ENCODE measurements around the gene NSG1. TPM values are rescaled to one million over a fixed set of nuclear protein-coding genes. Genes with fewer than 3 reads are reported as not detected.

Gene NSG1
- total and polyA plus RNA-seq, 3 donors from 2014 or later = 27.5 to 67.2 (median 30.0) TPM

DNA sequence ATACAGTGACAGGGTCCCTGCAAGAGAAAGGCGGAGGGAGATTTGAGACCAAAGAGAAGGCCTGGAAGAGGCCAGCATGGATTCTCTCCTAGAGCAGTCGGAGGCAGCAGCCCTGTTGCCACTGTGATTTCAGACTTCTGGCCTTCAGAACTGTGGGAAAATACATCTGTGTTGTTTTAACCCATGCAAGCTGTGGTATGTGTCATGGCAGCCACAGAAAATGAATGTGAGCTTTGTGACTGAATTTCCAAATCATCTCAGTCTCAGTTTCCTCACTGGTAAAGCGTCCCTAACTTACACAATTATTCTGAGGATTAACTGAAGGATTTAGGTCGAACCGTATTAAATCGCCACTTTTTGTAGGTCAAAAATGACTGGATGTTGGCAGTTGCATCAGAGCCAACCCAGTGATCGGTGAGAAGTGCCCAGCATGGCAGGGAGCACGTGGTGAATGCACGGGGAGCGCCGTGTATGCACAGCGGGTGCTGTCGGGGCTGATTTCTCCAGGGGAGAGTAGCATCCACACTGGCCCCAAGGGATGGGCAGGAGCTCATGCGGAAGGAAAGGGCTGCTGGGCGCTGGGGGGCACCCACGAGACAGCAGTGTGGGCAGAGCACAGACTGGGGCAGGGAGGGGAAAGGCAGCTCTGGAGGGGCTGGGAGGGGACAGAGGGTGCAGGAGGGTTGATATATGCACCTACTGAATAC is 23.8 kb upstream of the NSG1 start:
- TF ChIP-seq, protein P1, sequence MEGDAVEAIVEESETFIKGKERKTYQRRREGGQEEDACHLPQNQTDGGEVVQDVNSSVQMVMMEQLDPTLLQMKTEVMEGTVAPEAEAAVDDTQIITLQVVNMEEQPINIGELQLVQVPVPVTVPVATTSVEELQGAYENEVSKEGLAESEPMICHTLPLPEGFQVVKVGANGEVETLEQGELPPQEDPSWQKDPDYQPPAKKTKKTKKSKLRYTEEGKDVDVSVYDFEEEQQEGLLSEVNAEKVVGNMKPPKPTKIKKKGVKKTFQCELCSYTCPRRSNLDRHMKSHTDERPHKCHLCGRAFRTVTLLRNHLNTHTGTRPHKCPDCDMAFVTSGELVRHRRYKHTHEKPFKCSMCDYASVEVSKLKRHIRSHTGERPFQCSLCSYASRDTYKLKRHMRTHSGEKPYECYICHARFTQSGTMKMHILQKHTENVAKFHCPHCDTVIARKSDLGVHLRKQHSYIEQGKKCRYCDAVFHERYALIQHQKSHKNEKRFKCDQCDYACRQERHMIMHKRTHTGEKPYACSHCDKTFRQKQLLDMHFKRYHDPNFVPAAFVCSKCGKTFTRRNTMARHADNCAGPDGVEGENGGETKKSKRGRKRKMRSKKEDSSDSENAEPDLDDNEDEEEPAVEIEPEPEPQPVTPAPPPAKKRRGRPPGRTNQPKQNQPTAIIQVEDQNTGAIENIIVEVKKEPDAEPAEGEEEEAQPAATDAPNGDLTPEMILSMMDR (IDR thresholded peaks at IDR 0.05) = no peak
- TF ChIP-seq POLR2A (IDR thresholded peaks at IDR 0.05) = no peak
- intact Hi-C loops (cut with DNase I; ENCODE audit: low total_unique reads) = no loop called here
- no peak for DNase-seq
- H3K4me1 ChIP-seq = peaks cover 6% of the 10 kb centered on the region
- no peaks in the 10 kb centered on the region for H3K27me3 ChIP-seq
- WGBS, 2 donors = 81 to 90% methylated on average over 16 of the region's 16 CpGs
- H3K36me3 ChIP-seq (ENCODE audit: low read depth, missing control alignments) = no peaks in the 10 kb centered on the region
- no peak overlapping the region for H3K4me3 ChIP-seq
- H3K9me3 ChIP-seq = no peaks in the 10 kb centered on the region
- no peak overlapping the region for H3K27ac ChIP-seq

DNA sequence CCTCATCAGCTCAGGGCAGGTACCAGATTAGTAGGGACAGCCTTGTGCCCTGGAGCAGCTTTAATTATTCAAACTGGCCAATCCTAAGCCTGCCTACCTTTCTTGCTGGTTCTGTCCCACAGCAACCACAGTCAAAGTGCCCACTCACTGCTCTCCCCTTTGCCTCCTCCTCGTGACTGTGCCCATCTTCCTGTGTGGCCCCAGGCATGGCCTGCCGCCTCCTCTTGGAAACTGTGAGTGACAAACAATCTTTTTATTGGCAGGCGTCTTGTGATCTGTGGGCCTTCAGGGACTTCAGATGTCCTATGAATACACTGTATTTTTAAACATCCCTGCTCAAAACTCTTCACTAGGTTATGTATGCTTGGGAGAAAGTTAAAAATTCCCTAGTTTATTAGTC is 22.8 kb upstream of the NSG1 start:
- 94 to 96% methylated on average over 3 of the region's 3 CpGs for WGBS, 2 donors
- H3K27ac ChIP-seq = no peak overlapping the region
- H3K36me3 ChIP-seq (ENCODE audit: low read depth, missing control alignments) = no peaks in the 10 kb centered on the region
- H3K4me3 ChIP-seq = no peak overlapping the region
- no peaks in the 10 kb centered on the region for H3K27me3 ChIP-seq
- no peaks in the 10 kb centered on the region for H3K9me3 ChIP-seq
- no peaks in the 10 kb centered on the region for H3K4me1 ChIP-seq
- no peak for DNase-seq
- intact Hi-C loops (cut with DNase I; ENCODE audit: low total_unique reads) = no loop called here
- TF ChIP-seq, protein P1 (IDR thresholded peaks at IDR 0.05) = no peak
- TF ChIP-seq POLR2A (IDR thresholded peaks at IDR 0.05) = no peak

DNA sequence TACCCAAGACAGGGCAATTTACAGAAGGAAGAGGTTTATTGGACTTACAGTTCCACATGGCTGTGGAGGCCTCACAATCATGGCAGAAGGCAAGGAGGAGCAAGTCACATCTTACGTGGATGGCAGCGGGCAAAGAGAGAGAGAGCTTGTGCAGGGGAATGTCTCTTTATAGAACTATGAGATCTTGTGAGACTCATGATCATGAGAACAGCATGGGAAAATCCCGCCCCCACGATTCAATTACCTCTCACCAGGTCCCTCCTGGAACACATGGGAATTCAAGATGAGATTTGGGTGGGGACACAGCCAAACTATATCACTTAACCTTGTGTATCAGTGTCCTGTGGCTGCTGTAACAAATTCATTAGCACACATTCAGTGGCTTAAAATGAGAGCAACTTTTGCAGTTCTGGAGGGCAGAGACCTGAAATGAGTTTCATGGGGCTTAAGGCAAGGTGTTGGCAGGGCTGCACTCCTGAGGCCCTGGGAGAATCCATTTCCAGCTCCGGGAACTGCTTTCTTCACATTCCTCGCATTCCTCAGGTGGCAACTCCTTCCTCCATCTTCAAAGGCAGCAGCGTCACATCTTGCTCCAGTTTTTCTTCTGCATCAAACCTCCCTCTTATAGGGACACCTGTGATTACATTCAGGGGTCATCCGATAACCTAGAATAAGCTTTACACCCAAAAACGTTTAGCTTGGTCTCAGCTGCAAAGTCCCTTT is 22.3 kb upstream of the NSG1 start:
- DNase-seq = no peak
- Histone ChIP-seq H3K36me3 (ENCODE audit: low read depth, missing control alignments) (no peaks in the 10 kb centered on the region), H3K27ac (no peak overlapping the region), H3K9me3 (no peaks in the 10 kb centered on the region), H3K27me3 (no peaks in the 10 kb centered on the region), H3K4me1 (no peaks in the 10 kb centered on the region), H3K4me3 (no peak overlapping the region)
- intact Hi-C loops (cut with DNase I; ENCODE audit: low total_unique reads) = no loop called here
- WGBS, 2 donors = 79% methylated on average over 9 of the region's 9 CpGs
- TF ChIP-seq, protein P1 (IDR thresholded peaks at IDR 0.05) = no peak
- TF ChIP-seq POLR2A (IDR thresholded peaks at IDR 0.05) = no peak

DNA sequence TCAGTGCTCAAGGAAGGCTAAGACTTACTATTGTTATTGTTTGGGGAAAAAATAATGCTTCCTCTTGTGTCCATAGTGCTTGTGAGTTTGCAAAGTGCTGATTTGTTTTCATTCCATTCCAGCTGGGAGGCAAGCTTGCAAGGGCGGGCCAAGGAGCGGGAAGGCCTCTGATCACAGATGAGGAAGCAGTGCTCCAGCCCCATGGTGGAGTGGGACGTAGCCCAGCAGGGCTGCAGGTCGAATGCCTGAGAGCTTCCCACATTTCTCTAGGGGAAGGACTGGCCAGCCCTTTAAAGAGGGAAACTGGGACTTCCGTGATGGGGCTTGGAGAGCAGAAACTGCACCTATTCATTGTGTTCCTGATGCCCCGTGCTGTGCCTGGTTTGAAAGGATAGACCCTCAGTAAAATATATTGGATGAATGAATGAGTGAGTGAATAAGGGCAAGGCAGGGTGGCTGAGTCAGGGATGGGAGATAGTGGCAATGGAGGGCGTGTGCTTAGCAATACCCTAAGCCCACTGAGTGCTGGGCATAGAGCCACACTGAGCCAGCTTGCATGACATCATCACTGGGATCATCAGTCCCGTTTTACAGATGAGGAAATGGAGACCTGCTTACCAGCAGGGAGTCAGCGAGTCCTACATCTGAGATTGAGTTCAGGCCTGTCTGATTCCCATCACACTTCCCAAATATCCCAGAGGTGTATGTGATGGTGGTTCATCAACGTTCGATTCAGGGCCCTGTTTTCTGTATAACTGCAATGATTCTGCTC is 17.9 kb upstream of the NSG1 start:
- Histone ChIP-seq H3K27ac (no peak overlapping the region), H3K4me3 (no peak overlapping the region), H3K27me3 (no peaks in the 10 kb centered on the region), H3K9me3 (no peaks in the 10 kb centered on the region), H3K4me1 (no peaks in the 10 kb centered on the region), H3K36me3 (ENCODE audit: low read depth, missing control alignments) (no peaks in the 10 kb centered on the region)
- TF ChIP-seq, protein P1 (IDR thresholded peaks at IDR 0.05) = no peak
- TF ChIP-seq POLR2A (IDR thresholded peaks at IDR 0.05) = no peak
- DNase-seq = no peak
- 67 to 73% methylated on average over 9 to 11 of the region's 11 CpGs for WGBS, 2 donors
- intact Hi-C loops (cut with DNase I; ENCODE audit: low total_unique reads) = no loop called here
